ENCODE measurements around the gene NAIF1. TPM values are rescaled to one million over a fixed set of nuclear protein-coding genes. Genes with fewer than 3 reads are reported as not detected.
A peak's percentile ranks its signal among the peaks of the same experiment; 100 is the strongest.

NAIF1 gene
- total and polyA plus RNA-seq, 7 donors, result 5.5 to 11.0 (median 8.4) TPM

- peak overlapping the region in 1 of 4 donors; percentile 35 for H3K27ac ChIP-seq
- no peaks in the 10 kb centered on the region for H3K4me1 ChIP-seq
- 71 to 82% methylated on average over 15 of the region's 15 CpGs for WGBS, 2 donors
- H3K27me3 ChIP-seq, result no peaks in the 10 kb centered on the region
- intact Hi-C loops (cut with DNase I), result no loop called here
- peak; percentile 63 for DNase-seq
- H3K4me3 ChIP-seq, result no peak overlapping the region
- H3K36me3 ChIP-seq, result peaks cover 30 to 59% (median 40%) of the 10 kb centered on the region in 4 donors
- no peak for TF ChIP-seq CTCF (IDR thresholded peaks at IDR 0.05)
- no peak for TF ChIP-seq POLR2A (IDR thresholded peaks at IDR 0.05)
- TF ChIP-seq POLR2AphosphoS5 (IDR thresholded peaks at IDR 0.05), result no peak
- TF ChIP-seq EP300 (IDR thresholded peaks at IDR 0.05), result no peak
- H3K9me3 ChIP-seq, result no peaks in the 10 kb centered on the region
These were observed 41.3 kb upstream of the NAIF1 start for GRCh38 chr9:128108269-128109049.

GRCh38 chr9:128107468-128108268 is 40.5 kb upstream of the NAIF1 start:
- DNase-seq, result peak; percentile 56
- no peak for TF ChIP-seq EP300 (IDR thresholded peaks at IDR 0.05)
- no peak for TF ChIP-seq POLR2AphosphoS5 (IDR thresholded peaks at IDR 0.05)
- TF ChIP-seq POLR2A (IDR thresholded peaks at IDR 0.05), result no peak
- TF ChIP-seq CTCF (IDR thresholded peaks at IDR 0.05), result no peak
- Histone ChIP-seq H3K4me3 (no peak overlapping the region), H3K27ac (no peak overlapping the region), H3K27me3 (no peaks in the 10 kb centered on the region), H3K4me1 (no peaks in the 10 kb centered on the region), H3K9me3 (no peaks in the 10 kb centered on the region), H3K36me3 (peaks cover 36 to 67% (median 47%) of the 10 kb centered on the region in 4 donors)
- 82 to 90% methylated on average over 18 of the region's 18 CpGs for whole genome bisulfite sequencing, 2 donors
- intact Hi-C loops (cut with DNase I), result no loop called here

GRCh38 chr9:128106940-128107467 is 39.9 kb upstream of the NAIF1 start:
- WGBS, 2 donors, result 91 to 96% methylated on average over 23 of the region's 23 CpGs
- peaks cover 0 to under 1% (median 0%) of the 10 kb centered on the region in 4 donors for H3K4me1 ChIP-seq
- H3K27ac ChIP-seq, result no peak overlapping the region
- TF ChIP-seq POLR2A (IDR thresholded peaks at IDR 0.05), result no peak
- no peak for TF ChIP-seq POLR2AphosphoS5 (IDR thresholded peaks at IDR 0.05)
- TF ChIP-seq CTCF (IDR thresholded peaks at IDR 0.05), result no peak
- TF ChIP-seq EP300 (IDR thresholded peaks at IDR 0.05), result no peak
- intact Hi-C loops (cut with DNase I), result no loop called here
- peaks cover 41 to 74% (median 54%) of the 10 kb centered on the region in 4 donors for H3K36me3 ChIP-seq
- H3K27me3 ChIP-seq, result no peaks in the 10 kb centered on the region
- no peak overlapping the region for H3K4me3 ChIP-seq
- peak; percentile 60 for DNase-seq
- H3K9me3 ChIP-seq, result no peaks in the 10 kb centered on the region

- intact Hi-C loops (cut with DNase I), result no loop called here
- H3K9me3 ChIP-seq, result no peaks in the 10 kb centered on the region
- TF ChIP-seq POLR2A (IDR thresholded peaks at IDR 0.05), result no peak
- TF ChIP-seq EP300 (IDR thresholded peaks at IDR 0.05), result no peak
- no peak for TF ChIP-seq CTCF (IDR thresholded peaks at IDR 0.05)
- no peak for TF ChIP-seq POLR2AphosphoS5 (IDR thresholded peaks at IDR 0.05)
- peaks cover 0 to 7% (median 1%) of the 10 kb centered on the region in 4 donors for H3K4me1 ChIP-seq
- H3K27ac ChIP-seq, result no peak overlapping the region
- H3K36me3 ChIP-seq, result peaks cover 41 to 80% (median 60%) of the 10 kb centered on the region in 4 donors
- WGBS, 2 donors, result 79 to 87% methylated on average over 23 of the region's 23 CpGs
- DNase-seq, result peak; percentile 59
- no peak overlapping the region for H3K4me3 ChIP-seq
- no peaks in the 10 kb centered on the region for H3K27me3 ChIP-seq
These were observed 39.2 kb upstream of the NAIF1 start for GRCh38 chr9:128106181-128106939.

All from sigmoid colon (tissue), 7 donors.